Testis (tissue), 2 donors: Measurements from ENCODE around the gene TNS3.

ENCODE experiments used
- POLR2A ChIP-seq: fragments of 450-650 bp; IDR thresholded peaks from one replicate; pipeline ENCODE4 v1.6.1; 2017; ENCODE audit warnings: antibody characterized with exemption, mild to moderate bottlenecking, moderate library complexity
- TF ChIP-seq, protein P1 (sequence below), 3 experiments: fragments of 450-650 bp in 2 of 3; fragments of 200-600 bp in 1 of 3; sonication (generic) in 1 of 3; IDR thresholded peaks; one replicate each; pipeline ENCODE4 v1.5.1; 2016 to 2019; ENCODE audit warnings: antibody characterized with exemption in 3 of 3, mild to moderate bottlenecking in 2 of 3, moderate library complexity in 1 of 3

DNA sequence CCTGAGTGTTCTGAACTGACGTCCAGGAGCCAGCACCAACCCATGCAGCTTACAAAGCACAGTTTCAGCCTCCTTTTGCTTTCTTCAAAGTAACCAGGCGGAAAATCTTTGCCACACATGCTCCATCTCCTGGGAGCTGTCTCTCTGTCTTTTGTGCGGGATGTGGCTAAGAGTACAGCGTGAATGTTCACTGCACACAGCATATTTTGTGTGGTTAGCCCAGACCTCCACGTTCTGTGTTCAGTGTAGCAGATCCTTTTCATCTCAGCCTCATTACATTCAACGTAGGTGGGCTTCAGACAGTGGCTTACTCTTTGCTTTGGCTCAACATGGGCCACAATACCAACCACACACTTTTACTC is 200.8 kb downstream of the TNS3 start:
- TF ChIP-seq POLR2A = no peak
- TF ChIP-seq, protein P1, sequence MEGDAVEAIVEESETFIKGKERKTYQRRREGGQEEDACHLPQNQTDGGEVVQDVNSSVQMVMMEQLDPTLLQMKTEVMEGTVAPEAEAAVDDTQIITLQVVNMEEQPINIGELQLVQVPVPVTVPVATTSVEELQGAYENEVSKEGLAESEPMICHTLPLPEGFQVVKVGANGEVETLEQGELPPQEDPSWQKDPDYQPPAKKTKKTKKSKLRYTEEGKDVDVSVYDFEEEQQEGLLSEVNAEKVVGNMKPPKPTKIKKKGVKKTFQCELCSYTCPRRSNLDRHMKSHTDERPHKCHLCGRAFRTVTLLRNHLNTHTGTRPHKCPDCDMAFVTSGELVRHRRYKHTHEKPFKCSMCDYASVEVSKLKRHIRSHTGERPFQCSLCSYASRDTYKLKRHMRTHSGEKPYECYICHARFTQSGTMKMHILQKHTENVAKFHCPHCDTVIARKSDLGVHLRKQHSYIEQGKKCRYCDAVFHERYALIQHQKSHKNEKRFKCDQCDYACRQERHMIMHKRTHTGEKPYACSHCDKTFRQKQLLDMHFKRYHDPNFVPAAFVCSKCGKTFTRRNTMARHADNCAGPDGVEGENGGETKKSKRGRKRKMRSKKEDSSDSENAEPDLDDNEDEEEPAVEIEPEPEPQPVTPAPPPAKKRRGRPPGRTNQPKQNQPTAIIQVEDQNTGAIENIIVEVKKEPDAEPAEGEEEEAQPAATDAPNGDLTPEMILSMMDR (IDR thresholded peaks at IDR 0.05) = no peak
